Activated T-helper 2 cell treated with anti-CD3 and anti-CD28 coated beads, Interferon-gamma antibody, Interleukin-2, Interleukin-4, amounts not matched to agents 10 μg/mL and 5 μg/mL and 100 μg/mL, durations not matched to agents 14 hours and 24 hours and 36 hours (primary cell): ENCODE data around the gene PHF12. TPM values are rescaled to one million over a fixed set of nuclear protein-coding genes. Genes with fewer than 3 reads are reported as not detected.

Source experiments
- DNase-seq: peaks from one replicate; pipeline ENCODE4 v3.0.0; 2021; ENCODE audit warnings: low spot score
- H3K27ac Mint-ChIP-seq: one replicate; pipeline ENCODE4 v1.8.0; 2021; ENCODE audit warnings: mixed read lengths
- H3K27me3 Mint-ChIP-seq: one replicate; pipeline ENCODE4 v1.8.0; 2021; ENCODE audit warnings: low read depth, mixed read lengths
- H3K36me3 Mint-ChIP-seq: one replicate; pipeline ENCODE4 v1.8.0; 2021; ENCODE audit warnings: low read depth, mixed read lengths
- H3K4me1 Mint-ChIP-seq: one replicate; pipeline ENCODE4 v1.8.0; 2021; ENCODE audit warnings: low read depth, mixed read lengths
- H3K4me3 Mint-ChIP-seq: one replicate; pipeline ENCODE4 v1.8.0; 2021; ENCODE audit warnings: low read depth, mild to moderate bottlenecking, moderate library complexity, mixed read lengths
- H3K9me3 Mint-ChIP-seq: one replicate; pipeline ENCODE4 v1.8.0; 2021; ENCODE audit warnings: mixed read lengths
- intact Hi-C: fragments of 100-400 bp; cut with micrococcal nuclease; formaldehyde crosslinking; loops from one replicate; pipeline ENCODE4 v1.15.1; 2023
- total RNA-seq: library from RNA; stranded (reverse); gene quantifications from 2 replicates; pipeline ENCODE4 v1.2.3, GENCODE V29; 2022

PHF12 gene
- total RNA-seq, 1 donor from 2014 or later, result 59.5 TPM

- H3K27me3 Mint-ChIP-seq, result no peaks in the 10 kb centered on the region
- no peak overlapping the region for H3K4me3 Mint-ChIP-seq
- H3K27ac Mint-ChIP-seq, result no peak overlapping the region
- H3K4me1 Mint-ChIP-seq, result no peaks in the 10 kb centered on the region
- DNase-seq, result no peak
- no peaks in the 10 kb centered on the region for H3K36me3 Mint-ChIP-seq
- no peaks in the 10 kb centered on the region for H3K9me3 Mint-ChIP-seq
- intact Hi-C loops, result no loop called here
Observed at GRCh38 chr17:28956112-28956511, 4.8 kb upstream of the PHF12 start.

- no peak for DNase-seq
- no peaks in the 10 kb centered on the region for H3K27me3 Mint-ChIP-seq
- H3K36me3 Mint-ChIP-seq, result peaks cover 2% of the 10 kb centered on the region
- H3K27ac Mint-ChIP-seq, result no peak overlapping the region
- no peaks in the 10 kb centered on the region for H3K4me1 Mint-ChIP-seq
- intact Hi-C loops, result no loop called here
- no peaks in the 10 kb centered on the region for H3K9me3 Mint-ChIP-seq
- no peak overlapping the region for H3K4me3 Mint-ChIP-seq
Observed at GRCh38 chr17:28955408-28955807, 4.1 kb upstream of the PHF12 start.

GRCh38 chr17:28954886-28955285 lies 3.6 kb upstream of the PHF12 start:
- DNase-seq, result no peak
- Mint-ChIP-seq H3K4me1 (no peaks in the 10 kb centered on the region), H3K9me3 (no peaks in the 10 kb centered on the region), H3K36me3 (peaks cover 5% of the 10 kb centered on the region), H3K27ac (no peak overlapping the region), H3K4me3 (no peak overlapping the region), H3K27me3 (no peaks in the 10 kb centered on the region)
- intact Hi-C loops, result loop anchor here (5.0 kb wide), 2 partner anchors 113 to 143 kb away; partner anchors contain the start of gene FAM222B

- no peaks in the 10 kb centered on the region for H3K9me3 Mint-ChIP-seq
- intact Hi-C loops, result loop anchor here (5.0 kb wide), 2 partner anchors 111 to 141 kb away; partner anchors contain the start of gene FAM222B
- H3K36me3 Mint-ChIP-seq, result peaks cover 11% of the 10 kb centered on the region
- H3K27me3 Mint-ChIP-seq, result no peaks in the 10 kb centered on the region
- H3K4me1 Mint-ChIP-seq, result no peaks in the 10 kb centered on the region
- DNase-seq, result peak; percentile 47
- H3K27ac Mint-ChIP-seq, result peak overlapping the region; percentile 59
- no peak overlapping the region for H3K4me3 Mint-ChIP-seq
Observed at GRCh38 chr17:28953444-28954118, 2.3 kb upstream of the PHF12 start.

DNA sequence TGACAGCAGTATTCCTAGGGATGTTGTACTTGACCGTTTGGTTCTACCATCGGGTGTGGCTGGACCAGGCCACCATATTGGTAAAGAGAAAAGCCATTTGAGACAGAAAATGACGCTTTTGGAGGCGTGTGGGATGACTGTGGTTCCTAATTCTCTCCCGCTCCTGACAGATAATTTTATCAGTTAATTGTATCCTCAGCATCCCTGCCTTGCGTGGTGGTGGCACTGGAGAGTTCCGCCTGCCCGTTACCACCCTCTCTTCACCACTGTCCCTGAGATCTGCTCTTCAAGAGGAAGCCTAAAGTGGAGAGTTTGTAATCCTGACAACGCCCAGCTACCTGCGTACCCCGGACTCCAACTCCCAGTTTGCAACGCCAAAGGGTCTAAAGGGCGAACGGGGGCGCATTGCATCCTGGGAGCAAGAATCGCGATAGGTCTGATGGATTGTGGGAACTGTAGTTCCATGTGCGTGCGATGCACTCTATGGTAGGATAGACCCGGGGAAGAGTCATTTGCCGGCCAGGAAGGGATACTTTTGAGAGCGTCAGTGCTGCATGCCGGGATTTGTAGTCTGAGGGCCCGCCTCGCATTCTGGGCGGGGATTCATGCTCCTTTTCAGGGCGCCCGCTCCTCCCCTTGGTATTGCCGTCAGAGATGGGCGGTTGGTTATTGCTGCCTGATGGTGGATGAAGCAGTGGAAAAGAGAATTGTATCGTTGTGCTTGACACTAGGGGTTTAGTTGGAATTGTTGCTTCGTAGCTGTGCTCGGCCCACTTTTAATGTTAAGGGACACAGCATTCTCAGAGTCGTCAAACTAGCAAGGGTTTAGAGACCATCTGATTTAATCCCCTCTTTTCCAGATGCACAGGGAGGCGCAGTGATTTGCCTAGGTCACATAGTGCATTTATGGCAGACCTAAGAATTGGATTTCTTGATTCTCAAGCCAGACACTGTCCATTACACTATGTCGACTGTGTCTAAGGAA lies 965 bp upstream of the PHF12 start:
- H3K36me3 Mint-ChIP-seq, result peaks cover 24% of the 10 kb centered on the region
- H3K27ac Mint-ChIP-seq, result no peak overlapping the region
- H3K4me3 Mint-ChIP-seq, result no peak overlapping the region
- peak; percentile 95 for DNase-seq
- intact Hi-C loops, result loop anchor here (1.0 to 5.0 kb wide), 5 partner anchors 110 to 342 kb away; partner anchors contain the start of genes FAM222B, NEK8, NUFIP2 and RPL23A
- no peaks in the 10 kb centered on the region for H3K9me3 Mint-ChIP-seq
- H3K27me3 Mint-ChIP-seq, result no peaks in the 10 kb centered on the region
- peaks cover 9% of the 10 kb centered on the region for H3K4me1 Mint-ChIP-seq

DNA sequence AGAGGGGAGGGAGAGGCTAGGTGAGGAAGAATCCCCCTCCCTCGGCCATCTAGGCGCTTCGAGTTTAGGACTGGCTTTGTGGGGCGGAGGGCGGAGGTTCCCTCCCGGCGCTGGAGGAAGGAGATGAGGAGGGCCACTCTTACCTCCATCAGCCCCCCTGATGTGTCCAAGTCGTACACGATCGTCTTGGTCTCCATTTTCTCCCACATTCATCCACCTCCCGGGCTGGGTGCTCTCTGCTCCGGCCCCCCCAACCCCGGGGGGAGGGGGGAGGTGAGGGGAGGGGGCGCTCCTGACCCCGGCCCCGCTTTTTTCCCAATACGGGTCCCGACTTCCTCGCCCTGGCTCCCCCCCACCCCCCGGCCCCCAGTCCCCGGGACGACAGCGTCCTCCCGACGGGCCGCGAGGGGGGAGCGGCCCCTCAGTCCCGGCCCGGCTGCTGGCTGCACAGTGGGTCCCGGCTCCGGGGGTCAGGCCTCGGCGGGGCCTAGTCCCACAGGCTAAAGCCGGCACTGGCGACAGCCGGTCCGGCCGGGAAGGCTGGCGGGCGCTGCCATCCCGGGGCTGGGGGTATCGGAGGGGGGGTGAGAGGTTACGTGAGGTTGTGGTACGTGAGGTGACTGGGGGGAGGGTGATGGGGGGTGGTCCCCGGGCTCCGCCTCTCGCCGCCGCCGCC lies 428 bp downstream of the PHF12 start:
- Mint-ChIP-seq H3K27ac (peak overlapping the region; percentile 82), H3K4me1 (peaks cover 19% of the 10 kb centered on the region), H3K4me3 (peak overlapping the region; percentile 95), H3K9me3 (no peaks in the 10 kb centered on the region), H3K36me3 (peaks cover 35% of the 10 kb centered on the region), H3K27me3 (no peaks in the 10 kb centered on the region)
- intact Hi-C loops, result loop anchor here (1.0 to 5.0 kb wide), 3 partner anchors 109 to 223 kb away; partner anchors contain the start of genes FAM222B and NEK8
- DNase-seq, result no peak

- H3K36me3 Mint-ChIP-seq, result peaks cover 42% of the 10 kb centered on the region
- peak overlapping the region; percentile 95 for H3K4me3 Mint-ChIP-seq
- H3K4me1 Mint-ChIP-seq, result peaks cover 26% of the 10 kb centered on the region
- H3K27me3 Mint-ChIP-seq, result no peaks in the 10 kb centered on the region
- peak; percentile 44 for DNase-seq
- intact Hi-C loops, result loop anchor here (5.0 kb wide), 2 partner anchors 108 to 138 kb away; partner anchors contain the start of gene FAM222B
- H3K27ac Mint-ChIP-seq, result peak overlapping the region; percentile 82
- H3K9me3 Mint-ChIP-seq, result no peaks in the 10 kb centered on the region
Observed at GRCh38 chr17:28950017-28950751, 1.1 kb downstream of the PHF12 start.

GRCh38 chr17:28949185-28950016 lies 1.9 kb downstream of the PHF12 start:
- DNase-seq, result peak; percentile 56
- intact Hi-C loops, result loop anchor here (2.0 to 5.0 kb wide), 3 partner anchors 47 to 137 kb away; partner anchors contain the start of genes DHRS13 and FAM222B
- Mint-ChIP-seq H3K4me1 (peaks cover 32% of the 10 kb centered on the region), H3K4me3 (peak overlapping the region; percentile 95), H3K9me3 (no peaks in the 10 kb centered on the region), H3K27me3 (no peaks in the 10 kb centered on the region), H3K27ac (peak overlapping the region; percentile 82), H3K36me3 (peaks cover 49% of the 10 kb centered on the region)

- Mint-ChIP-seq H3K36me3 (peaks cover 55% of the 10 kb centered on the region), H3K27ac (peak overlapping the region; percentile 66), H3K27me3 (no peaks in the 10 kb centered on the region), H3K9me3 (no peaks in the 10 kb centered on the region), H3K4me3 (peak overlapping the region; percentile 95), H3K4me1 (peaks cover 35% of the 10 kb centered on the region)
- intact Hi-C loops, result loop anchor here (2.0 kb wide), 1 partner anchor 46 kb away; the partner anchor contains the start of gene DHRS13
- no peak for DNase-seq
Observed at GRCh38 chr17:28948873-28949184, 2.5 kb downstream of the PHF12 start.

GRCh38 chr17:28948342-28948741 lies 3.0 kb downstream of the PHF12 start:
- Mint-ChIP-seq H3K4me1 (peaks cover 39% of the 10 kb centered on the region), H3K27ac (peak overlapping the region; percentile 66), H3K36me3 (peaks cover 60% of the 10 kb centered on the region), H3K4me3 (peak overlapping the region; percentile 95), H3K27me3 (no peaks in the 10 kb centered on the region), H3K9me3 (no peaks in the 10 kb centered on the region)
- intact Hi-C loops, result loop anchor here (2.0 kb wide), 1 partner anchor 46 kb away; the partner anchor contains the start of gene DHRS13
- DNase-seq, result no peak

DNA sequence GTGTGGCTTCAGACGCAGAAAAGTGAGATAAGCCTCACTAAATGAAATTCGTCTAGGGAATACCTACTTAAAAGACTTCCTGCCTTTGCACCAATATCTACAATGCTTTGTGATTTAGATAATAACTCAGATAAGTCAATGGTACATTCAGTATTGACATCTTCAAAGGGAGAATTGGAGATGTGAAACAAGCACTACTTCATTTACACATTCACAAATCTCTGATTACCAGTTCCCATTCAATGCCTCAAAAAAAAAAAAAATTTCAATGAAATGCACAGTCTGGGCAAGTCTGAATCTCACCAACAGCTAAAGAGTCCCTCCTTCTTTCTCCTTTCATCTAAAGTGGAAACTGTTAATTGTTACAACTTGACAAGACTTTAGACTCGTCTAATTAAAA lies 3.7 kb downstream of the PHF12 start:
- intact Hi-C loops, result loop anchor here (2.0 kb wide), 1 partner anchor 45 kb away; the partner anchor contains the start of gene DHRS13
- Mint-ChIP-seq H3K27ac (peak overlapping the region; percentile 53), H3K27me3 (no peaks in the 10 kb centered on the region), H3K36me3 (peaks cover 66% of the 10 kb centered on the region), H3K4me1 (peaks cover 39% of the 10 kb centered on the region), H3K4me3 (peak overlapping the region; percentile 95), H3K9me3 (no peaks in the 10 kb centered on the region)
- DNase-seq, result no peak
